Measurements from ENCODE around the gene ZCCHC17. TPM values are rescaled to one million over a fixed set of nuclear protein-coding genes. Genes with fewer than 3 reads are reported as not detected.
A peak's percentile ranks its signal among the peaks of the same experiment; 100 is the strongest.

The ZCCHC17 gene
- total RNA-seq, 1 donor from 2014 or later = 26.2 TPM

DNA sequence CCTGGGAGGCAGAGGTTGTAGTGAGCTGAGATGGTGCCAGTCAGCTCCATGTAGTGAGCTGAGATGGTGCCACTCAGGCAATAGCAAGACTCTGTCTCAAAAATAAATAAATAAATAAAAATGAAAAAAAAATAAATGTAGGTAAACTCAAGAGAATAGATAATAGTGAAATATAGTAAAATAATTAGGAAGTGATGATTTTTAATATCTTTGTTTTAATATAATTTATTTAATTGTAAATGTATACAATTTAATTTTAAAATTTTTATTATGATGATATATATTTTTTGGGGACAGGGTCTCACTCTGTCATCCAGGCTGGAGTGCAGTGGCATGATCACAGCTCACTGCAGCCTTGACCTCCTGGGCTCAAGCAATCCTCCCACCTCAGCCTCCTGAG lies 96.6 kb downstream of the ZCCHC17 start:
- no peak overlapping the region for H3K4me3 Mint-ChIP-seq (ENCODE audit: low read depth)
- no peaks in the 10 kb centered on the region for H3K9me3 Mint-ChIP-seq
- peaks cover 9% of the 10 kb centered on the region for H3K4me1 Mint-ChIP-seq (ENCODE audit: low read depth)
- no peaks in the 10 kb centered on the region for H3K36me3 Mint-ChIP-seq (ENCODE audit: low read depth)
- H3K27me3 Mint-ChIP-seq (ENCODE audit: low read depth) = peaks cover 3% of the 10 kb centered on the region
- H3K27ac Mint-ChIP-seq = no peak overlapping the region
- no peak for DNase-seq (ENCODE audit: low spot score)
- intact Hi-C loops (cut with micrococcal nuclease) = no loop called here

DNA sequence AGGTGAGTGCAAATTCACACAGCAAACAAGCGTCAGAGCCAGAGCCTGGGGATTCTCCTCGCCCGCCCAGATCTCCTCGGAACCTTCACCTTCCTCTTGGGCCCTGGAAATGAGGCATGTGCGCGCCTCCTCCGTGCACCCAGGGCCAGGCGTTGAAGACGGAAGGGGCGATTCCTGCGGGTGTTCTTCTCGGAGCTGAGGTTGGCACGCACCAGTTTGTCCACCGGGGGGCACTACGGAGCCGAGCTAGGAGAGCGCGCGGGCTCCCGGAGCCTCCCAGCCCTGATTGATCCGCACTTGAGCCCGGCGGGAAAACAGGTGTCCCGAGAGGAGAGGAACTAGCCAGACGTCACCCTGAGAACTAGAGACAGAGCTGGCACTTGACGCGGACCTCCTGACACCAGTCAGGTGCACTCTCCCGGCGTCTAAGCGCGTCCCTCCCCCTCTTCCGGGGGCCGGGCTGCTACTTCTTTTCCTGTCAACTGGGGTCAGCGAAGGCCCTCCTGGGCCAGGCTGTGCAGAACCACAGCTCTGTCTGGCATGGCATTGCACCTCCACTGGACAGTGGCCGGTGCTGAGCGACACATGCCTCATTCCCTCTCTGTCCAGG lies 97.9 kb downstream of the ZCCHC17 start:
- H3K27ac Mint-ChIP-seq = no peak overlapping the region
- no peaks in the 10 kb centered on the region for H3K9me3 Mint-ChIP-seq
- H3K4me3 Mint-ChIP-seq (ENCODE audit: low read depth) = peak overlapping the region; percentile 82
- H3K36me3 Mint-ChIP-seq (ENCODE audit: low read depth) = no peaks in the 10 kb centered on the region
- H3K4me1 Mint-ChIP-seq (ENCODE audit: low read depth) = peaks cover 9% of the 10 kb centered on the region
- peaks cover 3% of the 10 kb centered on the region for H3K27me3 Mint-ChIP-seq (ENCODE audit: low read depth)
- intact Hi-C loops (cut with micrococcal nuclease) = loop anchor here (1.0 kb wide), 2 partner anchors 28 to 155 kb away; no protein-coding TSS in a partner anchor
- DNase-seq (ENCODE audit: low spot score) = peak; percentile 71

DNA sequence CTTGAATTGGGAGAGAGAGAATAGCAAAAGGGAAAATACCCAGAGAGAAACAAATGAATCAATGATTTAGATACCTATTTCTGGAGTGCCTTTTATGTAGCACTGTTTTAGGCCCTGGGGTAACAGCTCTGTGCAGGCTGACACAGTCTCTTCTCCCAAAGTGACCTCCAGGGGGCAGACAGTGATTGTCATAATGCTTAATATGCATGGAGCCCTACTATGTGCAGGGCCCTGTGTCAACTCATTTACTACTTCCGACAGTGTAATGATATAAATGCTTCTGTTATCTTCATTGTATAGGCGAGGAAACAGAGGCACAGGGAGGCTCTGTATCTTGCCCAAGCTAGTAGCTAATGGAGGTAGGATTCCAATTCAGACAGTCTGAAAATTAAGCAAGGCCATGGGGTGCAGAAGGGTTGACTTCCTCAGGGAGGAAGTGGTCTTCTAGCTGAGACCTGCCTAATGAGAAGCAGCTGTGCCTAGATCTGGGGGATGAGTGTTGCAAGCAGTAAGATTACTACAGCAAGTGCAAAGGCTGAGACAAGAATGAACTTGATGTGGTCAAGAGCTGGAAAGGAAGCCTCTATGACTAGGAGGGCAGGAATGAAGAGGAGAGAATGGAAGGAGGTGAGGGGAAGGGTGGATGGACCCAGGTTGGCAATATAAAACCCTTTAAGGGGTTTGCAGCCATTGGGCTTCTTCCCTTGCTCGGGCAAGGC lies 100.0 kb downstream of the ZCCHC17 start:
- Mint-ChIP-seq H3K4me1 (ENCODE audit: low read depth) (peaks cover 11% of the 10 kb centered on the region), H3K27me3 (ENCODE audit: low read depth) (peaks cover 9% of the 10 kb centered on the region), H3K36me3 (ENCODE audit: low read depth) (no peaks in the 10 kb centered on the region), H3K4me3 (ENCODE audit: low read depth) (no peak overlapping the region), H3K27ac (no peak overlapping the region), H3K9me3 (no peaks in the 10 kb centered on the region)
- intact Hi-C loops (cut with micrococcal nuclease) = no loop called here
- no peak for DNase-seq (ENCODE audit: low spot score)

DNA sequence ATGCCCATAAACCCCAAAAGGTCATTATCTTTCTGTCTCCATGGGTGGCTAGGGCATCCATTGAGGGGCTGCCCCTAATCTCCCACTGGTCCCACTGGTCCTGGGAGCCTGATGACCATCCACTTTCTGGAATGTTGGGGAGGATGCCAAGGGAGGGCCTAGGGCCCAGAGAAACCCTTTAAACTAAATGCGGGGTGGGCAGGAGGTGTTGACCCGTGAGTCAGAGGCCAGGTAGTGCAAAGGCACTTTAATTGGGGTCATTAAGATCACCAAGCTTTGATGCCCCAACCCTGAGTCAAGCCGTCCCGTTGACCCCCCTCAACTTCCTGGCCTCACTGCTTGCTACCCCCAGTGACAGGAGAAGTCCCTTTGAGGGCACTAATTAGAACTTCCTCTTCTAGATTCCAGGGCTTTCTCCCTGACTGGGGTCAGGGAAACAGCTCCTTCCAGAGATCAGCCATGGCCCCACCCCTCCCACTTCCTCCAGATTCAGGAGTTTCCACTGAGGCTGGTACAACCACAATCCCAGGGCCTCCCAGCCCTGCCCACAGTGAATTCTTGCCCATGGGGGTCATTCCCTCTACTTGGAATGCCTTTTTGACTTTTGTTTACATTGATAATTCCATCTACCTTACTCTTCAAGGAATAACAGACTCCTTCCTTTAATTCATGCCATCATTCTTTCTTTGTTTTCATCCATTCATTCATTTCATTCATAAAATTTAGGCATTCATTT lies 100.7 kb downstream of the ZCCHC17 start:
- H3K4me1 Mint-ChIP-seq (ENCODE audit: low read depth) = peaks cover 11% of the 10 kb centered on the region
- no peak overlapping the region for H3K27ac Mint-ChIP-seq
- H3K4me3 Mint-ChIP-seq (ENCODE audit: low read depth) = no peak overlapping the region
- H3K9me3 Mint-ChIP-seq = no peaks in the 10 kb centered on the region
- intact Hi-C loops (cut with micrococcal nuclease) = no loop called here
- no peak for DNase-seq (ENCODE audit: low spot score)
- H3K36me3 Mint-ChIP-seq (ENCODE audit: low read depth) = no peaks in the 10 kb centered on the region
- H3K27me3 Mint-ChIP-seq (ENCODE audit: low read depth) = peaks cover 9% of the 10 kb centered on the region

DNA sequence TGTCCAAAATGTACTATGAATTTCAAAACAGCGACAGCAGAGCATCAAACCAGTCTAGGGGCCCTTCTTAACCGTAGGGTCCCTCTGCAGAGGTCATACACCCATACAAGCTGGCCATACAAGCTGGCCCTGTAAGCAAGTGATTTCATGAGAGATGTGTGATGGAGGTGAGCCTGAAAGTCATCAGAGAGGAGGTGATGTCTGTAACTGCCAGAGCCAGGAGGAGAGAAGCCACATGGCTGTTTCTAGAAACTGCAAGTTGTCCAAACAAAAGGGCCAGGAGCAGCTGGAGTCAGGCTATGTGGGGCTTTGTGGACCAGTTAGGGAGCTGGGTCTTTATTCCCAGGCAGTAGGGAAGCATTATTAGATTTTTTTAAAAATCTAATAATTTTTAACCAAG lies 101.4 kb downstream of the ZCCHC17 start:
- Mint-ChIP-seq H3K4me1 (ENCODE audit: low read depth) (peaks cover 11% of the 10 kb centered on the region), H3K4me3 (ENCODE audit: low read depth) (no peak overlapping the region), H3K36me3 (ENCODE audit: low read depth) (no peaks in the 10 kb centered on the region), H3K9me3 (no peaks in the 10 kb centered on the region), H3K27me3 (ENCODE audit: low read depth) (peaks cover 9% of the 10 kb centered on the region), H3K27ac (no peak overlapping the region)
- DNase-seq (ENCODE audit: low spot score) = no peak
- intact Hi-C loops (cut with micrococcal nuclease) = no loop called here

DNA sequence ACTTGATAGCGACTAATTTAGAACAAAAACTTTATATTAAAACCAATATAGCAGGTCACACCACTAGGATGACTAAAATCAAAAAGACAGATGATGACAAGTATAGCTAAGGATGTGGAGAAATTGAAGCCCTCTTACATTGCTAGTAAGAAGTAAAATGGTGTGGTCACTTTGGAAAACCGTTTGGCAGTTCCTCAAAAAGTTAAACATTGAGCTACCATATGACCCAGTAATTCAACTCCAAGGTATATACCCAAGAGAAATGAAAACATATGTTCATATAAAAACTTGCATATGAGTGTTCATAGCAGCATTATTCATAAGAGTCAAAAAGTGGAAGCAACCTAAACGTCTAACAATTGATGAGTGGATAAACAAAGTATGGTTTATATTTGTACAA lies 103.1 kb downstream of the ZCCHC17 start:
- intact Hi-C loops (cut with micrococcal nuclease) = no loop called here
- no peak for DNase-seq (ENCODE audit: low spot score)
- H3K27me3 Mint-ChIP-seq (ENCODE audit: low read depth) = peaks cover 9% of the 10 kb centered on the region
- no peak overlapping the region for H3K4me3 Mint-ChIP-seq (ENCODE audit: low read depth)
- H3K36me3 Mint-ChIP-seq (ENCODE audit: low read depth) = no peaks in the 10 kb centered on the region
- H3K4me1 Mint-ChIP-seq (ENCODE audit: low read depth) = peaks cover 4% of the 10 kb centered on the region
- H3K27ac Mint-ChIP-seq = no peak overlapping the region
- H3K9me3 Mint-ChIP-seq = no peaks in the 10 kb centered on the region

DNA sequence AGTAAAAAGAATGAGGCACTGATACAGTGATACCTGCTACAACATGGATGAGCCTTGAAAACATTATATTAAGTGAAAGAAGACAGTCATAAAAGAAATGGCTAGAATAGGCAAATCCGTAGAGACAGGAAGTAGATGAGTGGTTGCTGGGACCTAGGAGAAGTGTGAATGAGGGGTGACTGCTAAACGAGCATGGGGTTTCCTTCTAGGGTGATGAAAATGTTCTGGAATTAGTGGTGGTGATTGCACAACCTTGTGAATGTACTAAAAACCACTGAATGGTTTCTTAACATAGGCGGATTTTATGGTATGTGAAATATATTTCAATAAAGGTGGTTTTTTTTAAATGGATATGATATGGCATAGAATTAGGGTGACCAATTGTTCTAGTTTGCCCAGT lies 103.6 kb downstream of the ZCCHC17 start:
- peaks cover 2% of the 10 kb centered on the region for H3K4me1 Mint-ChIP-seq (ENCODE audit: low read depth)
- H3K27ac Mint-ChIP-seq = no peak overlapping the region
- intact Hi-C loops (cut with micrococcal nuclease) = no loop called here
- no peaks in the 10 kb centered on the region for H3K36me3 Mint-ChIP-seq (ENCODE audit: low read depth)
- no peaks in the 10 kb centered on the region for H3K9me3 Mint-ChIP-seq
- H3K4me3 Mint-ChIP-seq (ENCODE audit: low read depth) = no peak overlapping the region
- no peak for DNase-seq (ENCODE audit: low spot score)
- peaks cover 11% of the 10 kb centered on the region for H3K27me3 Mint-ChIP-seq (ENCODE audit: low read depth)

DNA sequence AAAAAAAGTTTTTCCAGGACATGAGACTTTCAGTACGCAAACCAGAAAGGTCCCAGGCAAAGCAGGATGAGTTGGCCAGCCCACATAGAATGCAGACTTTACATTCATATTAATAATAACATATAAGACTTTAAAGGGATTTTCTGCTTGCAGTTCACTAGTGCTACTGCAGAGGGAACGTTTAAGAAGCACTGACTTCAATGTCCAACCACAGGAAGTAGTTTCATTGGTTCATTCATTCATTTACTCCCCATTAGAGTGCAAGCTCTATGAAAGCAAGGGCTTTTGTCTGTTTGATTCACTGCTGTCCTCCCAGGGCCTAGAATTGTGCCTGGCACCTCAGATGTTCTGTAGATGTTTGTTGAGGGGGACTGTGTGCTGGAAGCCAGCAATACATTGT lies 104.4 kb downstream of the ZCCHC17 start:
- Mint-ChIP-seq H3K4me3 (ENCODE audit: low read depth) (no peak overlapping the region), H3K27ac (no peak overlapping the region)

DNA sequence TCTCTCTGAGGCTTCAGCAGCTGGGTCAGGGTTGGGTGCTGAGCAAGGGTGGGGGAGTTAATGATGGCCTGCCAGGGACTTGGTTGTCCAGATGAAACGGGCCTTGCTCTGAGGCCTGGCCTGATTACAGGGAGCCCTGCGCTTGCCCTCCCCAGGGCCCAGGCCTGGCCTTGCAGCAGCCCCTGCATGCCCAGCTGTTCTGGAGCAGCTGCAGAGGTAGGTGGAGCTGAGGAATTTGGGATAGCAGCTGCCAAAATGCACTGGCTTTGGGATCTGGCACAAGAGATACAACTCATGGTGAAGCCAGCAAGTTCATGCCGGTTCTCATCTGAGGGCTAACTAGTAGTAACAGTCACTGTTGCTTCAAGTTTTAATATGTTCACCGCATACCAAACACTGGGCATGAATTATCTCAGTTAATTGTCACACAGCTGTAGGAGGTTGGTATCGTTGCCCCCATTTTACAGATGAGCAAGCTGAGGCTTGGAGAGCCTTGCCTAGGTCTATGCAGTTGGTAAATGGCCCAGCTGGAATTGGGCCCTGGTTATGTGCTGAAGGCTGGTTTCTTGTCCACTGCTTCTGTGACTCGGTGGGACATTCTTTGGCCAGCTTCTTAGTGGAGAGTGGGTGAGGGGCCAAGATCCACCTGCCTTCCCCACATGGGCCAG lies 108.9 kb downstream of the ZCCHC17 start:
- Mint-ChIP-seq H3K4me3 (ENCODE audit: low read depth) (no peak overlapping the region), H3K9me3 (no peaks in the 10 kb centered on the region), H3K4me1 (ENCODE audit: low read depth) (no peaks in the 10 kb centered on the region), H3K36me3 (ENCODE audit: low read depth) (no peaks in the 10 kb centered on the region), H3K27ac (no peak overlapping the region), H3K27me3 (ENCODE audit: low read depth) (peaks cover 13% of the 10 kb centered on the region)
- intact Hi-C loops (cut with micrococcal nuclease) = no loop called here
- no peak for DNase-seq (ENCODE audit: low spot score)

More for the DNA sequence above, 104.4 kb downstream of the ZCCHC17 start:
- H3K9me3 Mint-ChIP-seq = no peaks in the 10 kb centered on the region
- no peaks in the 10 kb centered on the region for H3K36me3 Mint-ChIP-seq (ENCODE audit: low read depth)
- H3K27me3 Mint-ChIP-seq (ENCODE audit: low read depth) = peaks cover 11% of the 10 kb centered on the region
- peaks cover 2% of the 10 kb centered on the region for H3K4me1 Mint-ChIP-seq (ENCODE audit: low read depth)
- intact Hi-C loops (cut with micrococcal nuclease) = no loop called here
- DNase-seq (ENCODE audit: low spot score) = no peak

DNA sequence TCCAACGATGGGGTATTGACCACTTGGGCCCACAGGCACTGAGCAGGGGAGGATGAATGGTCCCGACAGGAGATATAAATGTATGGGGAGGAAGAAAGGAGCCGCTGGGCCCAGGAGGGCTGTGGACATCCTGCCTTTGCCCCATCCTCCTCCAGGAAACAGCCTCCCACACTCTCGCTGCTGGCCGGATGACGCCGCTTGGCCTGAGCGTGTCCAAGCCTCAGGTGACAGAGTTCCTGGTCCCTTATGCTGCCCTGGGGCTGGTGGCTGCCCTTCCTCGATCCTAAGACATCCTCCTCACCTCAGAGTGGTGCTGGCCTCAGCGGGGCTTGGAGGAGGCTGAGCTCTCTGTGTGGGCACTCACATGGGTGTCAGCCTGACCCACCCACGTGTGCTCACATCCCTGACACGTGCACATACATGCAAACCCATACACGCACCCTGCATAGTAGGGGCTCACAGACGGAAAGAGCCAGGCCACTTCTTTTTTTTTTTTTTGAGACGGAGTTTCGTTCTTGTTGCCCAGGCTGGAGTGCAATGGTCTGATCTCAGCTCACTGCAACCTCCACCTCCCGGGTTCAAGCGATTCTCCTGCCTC lies 110.3 kb downstream of the ZCCHC17 start:
- intact Hi-C loops (cut with micrococcal nuclease) = no loop called here
- H3K9me3 Mint-ChIP-seq = no peaks in the 10 kb centered on the region
- peaks cover 23% of the 10 kb centered on the region for H3K27me3 Mint-ChIP-seq (ENCODE audit: low read depth)
- no peak overlapping the region for H3K27ac Mint-ChIP-seq
- H3K4me3 Mint-ChIP-seq (ENCODE audit: low read depth) = no peak overlapping the region
- H3K36me3 Mint-ChIP-seq (ENCODE audit: low read depth) = no peaks in the 10 kb centered on the region
- DNase-seq (ENCODE audit: low spot score) = no peak
- no peaks in the 10 kb centered on the region for H3K4me1 Mint-ChIP-seq (ENCODE audit: low read depth)

DNA sequence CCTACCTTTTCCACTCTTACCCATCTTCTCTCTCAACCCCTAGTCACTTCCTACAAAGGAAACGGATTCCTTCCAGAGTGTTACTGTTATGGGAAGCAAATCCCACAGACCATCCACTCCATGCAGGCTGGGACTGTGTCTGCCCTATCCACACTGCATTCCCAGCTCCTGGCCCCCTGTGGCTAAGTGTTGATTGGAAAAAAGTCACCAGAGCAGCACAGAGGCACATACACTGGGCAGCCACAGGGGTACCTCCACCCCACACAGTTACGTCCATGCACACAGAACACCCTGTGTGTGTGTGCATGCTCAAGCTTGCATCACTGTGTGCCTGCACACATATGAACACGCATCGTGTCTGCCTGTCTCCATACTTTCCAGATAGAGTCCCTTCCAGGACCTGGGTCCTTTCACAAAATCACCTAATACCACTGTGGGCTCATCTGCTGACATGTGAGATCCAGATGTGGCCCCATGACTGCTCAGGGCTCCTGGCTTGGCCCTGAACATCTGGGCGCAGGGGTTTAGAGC lies 112.0 kb downstream of the ZCCHC17 start:
- Mint-ChIP-seq H3K27me3 (ENCODE audit: low read depth) (peaks cover 32% of the 10 kb centered on the region), H3K9me3 (no peaks in the 10 kb centered on the region), H3K36me3 (ENCODE audit: low read depth) (no peaks in the 10 kb centered on the region), H3K27ac (no peak overlapping the region), H3K4me3 (ENCODE audit: low read depth) (no peak overlapping the region), H3K4me1 (ENCODE audit: low read depth) (peaks cover 2% of the 10 kb centered on the region)
- intact Hi-C loops (cut with micrococcal nuclease) = no loop called here
- DNase-seq (ENCODE audit: low spot score) = no peak
